ENCODE results near the gene UGT1A6. TPM values are rescaled to one million over a fixed set of nuclear protein-coding genes. Genes with fewer than 3 reads are reported as not detected.

Gene UGT1A6
- total RNA-seq, 1 experiment from 2014 or later, result not detected

GRCh38 chr2:233711312-233712008, 18.8 kb downstream of the UGT1A6 start:
- Mint-ChIP-seq H3K9me3 (peaks cover 3% of the 10 kb centered on the region), H3K4me3 (no peak overlapping the region), H3K27me3 (ENCODE audit: low read depth) (no peaks in the 10 kb centered on the region; the same call in 1 of the 2 replicates), H3K27ac (no peak overlapping the region), H3K36me3 (no peaks in the 10 kb centered on the region), H3K4me1 (peaks cover 4% of the 10 kb centered on the region; the same call in 1 of the 2 replicates)
- POLR2A ChIA-PET, result no interaction called here
- DNase-seq (ENCODE audit: low spot score) (peak; percentile 89), ATAC-seq (peak; percentile 97)
- CTCF ChIA-PET, result interaction anchor here (0.6 to 3.2 kb wide), 16 partner anchors 12 to 295 kb away, joined by 3 to 19 read pairs (median 4); partner anchors contain the start of genes UGT1A7 and UGT1A9
- TF ChIP-seq ZNF423 (CRISPR knock-in tag; IDR thresholded peaks at IDR 0.05) (peak; percentile 88), USF2 (CRISPR knock-in tag; IDR thresholded peaks at IDR 0.05) (no peak), FOXP1 (CRISPR knock-in tag; IDR thresholded peaks at IDR 0.05; ENCODE audit: borderline replicate concordance) (no peak), CTCF (IDR thresholded peaks at IDR 0.05) (peak; percentile 80), ZNF425 (CRISPR knock-in tag; conservative IDR thresholded peaks at IDR 0.05) (no peak), GRHL2 (CRISPR knock-in tag; IDR thresholded peaks at IDR 0.05; ENCODE audit: insufficient replicate concordance, severe bottlenecking) (no peak), ZNF396 (CRISPR knock-in tag; IDR thresholded peaks at IDR 0.05; ENCODE audit: borderline replicate concordance) (no peak)

- CTCF ChIA-PET, result interaction anchor here (1.7 to 3.2 kb wide), 4 partner anchors 13 to 264 kb away, joined by 4 to 19 read pairs (median 12); no protein-coding TSS in a partner anchor
- H3K36me3 Mint-ChIP-seq, result no peaks in the 10 kb centered on the region
- H3K27ac Mint-ChIP-seq, result no peak within 1 kb of the TSS
- peaks cover 6% of the 10 kb centered on the region for H3K9me3 Mint-ChIP-seq
- no peaks in the 10 kb centered on the region for H3K27me3 Mint-ChIP-seq (ENCODE audit: low read depth)
- H3K4me1 Mint-ChIP-seq, result peaks cover 4% of the 10 kb centered on the region; the same call in 1 of the 2 replicates
- ATAC-seq, result no peak
- H3K4me3 Mint-ChIP-seq, result no peak within 1 kb of the TSS
- no peak for TF ChIP-seq ZNF425 (CRISPR knock-in tag; conservative IDR thresholded peaks at IDR 0.05)
- DNase-seq (ENCODE audit: low spot score), result no peak
- POLR2A ChIA-PET, result no interaction called here
These were observed 20.0 kb downstream of the UGT1A6 start, which contains the start of gene UGT1A5 for GRCh38 chr2:233712611-233713261. UGT1A5 (plus strand) TSS chr2:233712907; CDS start chr2:233712992, 85 bp downstream.

- no peaks in the 10 kb centered on the region for H3K36me3 Mint-ChIP-seq
- DNase-seq (ENCODE audit: low spot score) (no peak), ATAC-seq (no peak)
- peaks cover 11% of the 10 kb centered on the region for H3K9me3 Mint-ChIP-seq
- ChIA-PET CTCF (interaction anchor here (2.7 to 3.2 kb wide), 2 partner anchors 14 to 265 kb away, joined by 7 to 19 read pairs; no protein-coding TSS in a partner anchor), POLR2A (no interaction called here)
- H3K4me3 Mint-ChIP-seq, result no peak overlapping the region
- peaks cover 4% of the 10 kb centered on the region; the same call in 1 of the 2 replicates for H3K4me1 Mint-ChIP-seq
- peaks cover under 1% of the 10 kb centered on the region; the same call in 1 of the 2 replicates for H3K27me3 Mint-ChIP-seq (ENCODE audit: low read depth)
- H3K27ac Mint-ChIP-seq, result no peak overlapping the region
- TF ChIP-seq PRDM15 (CRISPR knock-in tag; IDR thresholded peaks at IDR 0.05) (no peak), CDX4 (CRISPR knock-in tag; IDR thresholded peaks at IDR 0.05; ENCODE audit: borderline replicate concordance) (no peak), AR (CRISPR knock-in tag; IDR thresholded peaks at IDR 0.05) (no peak), JAZF1 (CRISPR knock-in tag; IDR thresholded peaks at IDR 0.05) (no peak)
These were observed 20.5 kb downstream of the UGT1A6 start for GRCh38 chr2:233713262-233713615.
